B cell (primary cell): Measurements from ENCODE around the gene TNFRSF1B. TPM values are rescaled to one million over a fixed set of nuclear protein-coding genes. Genes with fewer than 3 reads are reported as not detected.

Experiments
- ATAC-seq: fragments of 200-7000 bp; cut with Tn5 transposase; one replicate; pipeline ENCODE4 v1.10.0; 2021; ENCODE audit warnings: low read depth, mild to moderate bottlenecking, moderate number of reproducible peaks, moderate library complexity
- CTCF ChIA-PET: fragments of 350-600 bp; sonication (Branson Sonifier 250); formaldehyde crosslinking; loops from one replicate; lab custom pipeline; 2021; ENCODE audit warnings: antibody characterized with exemption, inconsistent platforms; lab: Charles Lee
- POLR2A ChIA-PET: fragments of 350-600 bp; sonication (Branson Sonifier 250); formaldehyde crosslinking; loops from one replicate; lab custom pipeline; 2021; ENCODE audit warnings: antibody characterized with exemption; lab: Charles Lee
- DNase-seq: peaks from one replicate; pipeline ENCODE4 v3.0.0; 2013
- H2AFZ ChIP-seq: 2 replicates; pipeline ENCODE4 v1.6.1; 2012; ENCODE audit warnings: mild to moderate bottlenecking, low read depth, low read length; ENCODE audit not compliant: insufficient read depth, poor library complexity, severe bottlenecking
- H3K27ac ChIP-seq, 2 donors: 1 replicate in 1 of 2; 2 replicates in 1 of 2; pipeline ENCODE4 v1.5.1; 2012 to 2013; ENCODE audit warnings: low read length in 2 of 2, mild to moderate bottlenecking in 2 of 2, moderate library complexity in 1 of 2
- H3K27me3 ChIP-seq, 4 experiments: fragments of 200-600 bp in 1 of 4; sonication (generic) in 1 of 4; replicated peaks in 1 of 4; 1 replicate in 2 of 4; 2 replicates in 2 of 4; pipeline versions ENCODE4 v1.6.1 to v1.7.0; 2013 to 2016; ENCODE audit warnings: low read length in 3 of 4, mild to moderate bottlenecking in 2 of 4, mixed read lengths in 1 of 4, moderate library complexity in 1 of 4; ENCODE audit not compliant: insufficient read depth in 4 of 4, control insufficient read depth in 3 of 4; ENCODE audit errors: control extremely low read depth in 1 of 4
- H3K36me3 ChIP-seq, 2 experiments: replicated peaks in 1 of 2; 1 replicate in 1 of 2; 2 replicates in 1 of 2; pipeline versions ENCODE4 v1.6.1 to v1.7.1; 2013; ENCODE audit warnings: low read length in 1 of 2; ENCODE audit not compliant: insufficient read depth in 2 of 2, control insufficient read depth in 1 of 2; ENCODE audit errors: control extremely low read depth in 1 of 2, extremely low read depth in 1 of 2
- H3K4me1 ChIP-seq, 2 donors: fragments of 200-600 bp in 1 of 2; sonication (generic) in 1 of 2; 1 replicate in 1 of 2; 2 replicates in 1 of 2; pipeline versions ENCODE4 v1.5.1 to v1.6.1; 2013 to 2017; ENCODE audit warnings: low read length in 2 of 2; ENCODE audit not compliant: control insufficient read depth in 2 of 2, insufficient read depth in 2 of 2
- H3K4me2 ChIP-seq: replicated peaks from 2 replicates; pipeline ENCODE3; 2012; ENCODE audit warnings: mild to moderate bottlenecking, low read depth, low read length; ENCODE audit not compliant: poor library complexity, severe bottlenecking
- H3K4me3 ChIP-seq, 5 experiments: fragments of 200-600 bp in 1 of 5; sonication (generic) in 1 of 5; 1 replicate in 3 of 5; 2 replicates in 2 of 5; pipeline versions ENCODE4 v1.5.1 to v1.7.0; 2011 to 2016; ENCODE audit warnings: low read length in 4 of 5, mild to moderate bottlenecking in 4 of 5, low read depth in 2 of 5, control low read depth in 1 of 5, moderate library complexity in 1 of 5; ENCODE audit not compliant: insufficient read depth in 1 of 5; ENCODE audit errors: control extremely low read depth in 1 of 5, extremely low read depth in 1 of 5
- H3K79me2 ChIP-seq: fragments of 200-600 bp; sonication (generic); one replicate; pipeline ENCODE4 v1.6.0; 2016; ENCODE audit warnings: low read length; ENCODE audit not compliant: control insufficient read depth, insufficient read depth
- H3K9ac ChIP-seq: fragments of 200-600 bp; sonication (generic); 2 replicates; pipeline ENCODE4 v1.6.1; 2017; ENCODE audit warnings: mild to moderate bottlenecking, low read length, moderate library complexity
- H3K9me3 ChIP-seq, 3 donors: one replicate each; pipeline versions ENCODE4 v1.6.1 to v1.7.1; 2013; ENCODE audit warnings: low read length in 2 of 3; ENCODE audit not compliant: control insufficient read depth in 2 of 3, insufficient read depth in 1 of 3; ENCODE audit errors: control extremely low read depth in 1 of 3
- H4K20me1 ChIP-seq: 2 replicates; pipeline ENCODE4 v1.6.0; 2012; ENCODE audit warnings: mild to moderate bottlenecking, low read length; ENCODE audit not compliant: insufficient read depth, control insufficient read depth, poor library complexity, severe bottlenecking
- H3K27ac Mint-ChIP-seq: one replicate; pipeline ENCODE4 v1.8.0; 2021; ENCODE audit warnings: mixed read lengths
- H3K27me3 Mint-ChIP-seq: one replicate; pipeline ENCODE4 v1.8.0; 2021; ENCODE audit warnings: mixed read lengths
- H3K4me1 Mint-ChIP-seq: one replicate; pipeline ENCODE4 v1.8.0; 2021; ENCODE audit warnings: mixed read lengths
- H3K4me3 Mint-ChIP-seq: one replicate; pipeline ENCODE4 v1.8.0; 2021; ENCODE audit warnings: mixed read lengths
- H3K9me3 Mint-ChIP-seq: one replicate; pipeline ENCODE4 v1.8.0; 2022; ENCODE audit warnings: mixed read lengths; ENCODE audit not compliant: insufficient read depth
- EZH2 ChIP-seq: IDR thresholded peaks from 2 replicates; pipeline ENCODE4 v1.6.1; 2012; ENCODE audit warnings: borderline replicate concordance, low read depth, mild to moderate bottlenecking, moderate library complexity, low read length; ENCODE audit not compliant: insufficient read depth, poor library complexity, severe bottlenecking
- whole genome bisulfite sequencing: methylation state at CpG from one replicate; pipeline ENCODE4 v1.1.5; 2013; ENCODE audit warnings: missing lambda C conversion rate; ENCODE audit not compliant: insufficient coverage; 5-methylcytosine and 5-hydroxymethylcytosine counted together
- intact Hi-C: fragments of 100-400 bp; cut with micrococcal nuclease; formaldehyde crosslinking; loops from one replicate; pipeline ENCODE4 v1.10.0; 2022
- polyA plus RNA-seq: library from polyadenylated mRNA; depleted of rRNA; stranded (reverse); fragments of >200 nt; gene quantifications from 2 replicates; pipeline ENCODE4 v1.2.3, GENCODE V29; 2012
- total RNA-seq, 2 donors: library from RNA; stranded (reverse); fragments of 120-200 nt in 1 of 2; gene quantifications; 1 replicate in 1 of 2; 2 replicates in 1 of 2; pipeline versions ENCODE4 v1.2.3 to v1.2.4, GENCODE V29; 2013 to 2022
- TF ChIP-seq, protein P1 (sequence below): fragments of 200-600 bp; IDR thresholded peaks from one replicate; pipeline ENCODE4 v1.8.0; 2022; ENCODE audit warnings: antibody characterized with exemption, mild to moderate bottlenecking

Gene TNFRSF1B
- total and polyA plus RNA-seq, 2 donors (not counting 1 experiment from before 2014, with no cell fraction given): 37.7 to 99.4 TPM

DNA sequence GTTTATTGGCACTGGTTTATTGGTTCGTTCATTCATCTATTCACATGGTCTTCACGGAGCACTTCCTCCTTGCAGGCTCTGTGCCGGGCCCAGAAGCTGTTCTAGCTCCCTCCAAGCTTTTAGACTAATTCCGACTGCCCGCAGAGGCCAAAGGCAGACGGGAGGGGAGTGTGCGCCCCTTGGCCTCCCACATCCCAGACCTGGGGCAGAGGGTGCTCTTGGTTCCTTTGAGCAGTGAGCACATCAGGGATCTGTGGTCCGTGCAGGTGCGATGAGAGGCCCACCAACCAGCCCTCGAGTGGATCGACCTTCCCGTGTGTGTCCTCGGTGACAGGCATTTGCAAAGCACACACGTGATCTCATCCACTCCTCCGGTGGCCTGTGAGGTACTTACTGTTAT, 38.7 kb upstream of the TNFRSF1B start:
- Histone ChIP-seq H3K4me1 (peaks cover 35 to 51% of the 10 kb centered on the region in 2 donors), H3K9me3 (no peaks in the 10 kb centered on the region), H4K20me1 (no peaks in the 10 kb centered on the region), H3K27me3 (no peaks in the 10 kb centered on the region), H2AFZ (no peak overlapping the region), H3K79me2 (no peaks in the 10 kb centered on the region), H3K4me3 (no peak overlapping the region), H3K4me2 (no peak overlapping the region), H3K27ac (no peak overlapping the region), H3K9ac (no peak overlapping the region), H3K36me3 (no peaks in the 10 kb centered on the region)
- Mint-ChIP-seq H3K27ac (peak overlapping the region; percentile 32), H3K4me3 (no peak overlapping the region), H3K4me1 (peaks cover 48% of the 10 kb centered on the region), H3K9me3 (no peaks in the 10 kb centered on the region), H3K27me3 (no peaks in the 10 kb centered on the region)
- ChIA-PET POLR2A (interaction anchor here (0.6 kb wide), 1 partner anchor 31 kb away, joined by 4 read pairs; no protein-coding TSS in a partner anchor), CTCF (interaction anchor here (4.9 to 13.6 kb wide), 3 partner anchors 20 to 76 kb away, joined by 45 to 685 read pairs (median 169); no protein-coding TSS in a partner anchor)
- WGBS: 88% methylated on average over 14 of the region's 15 CpGs
- DNase-seq (no peak), ATAC-seq (no peak)
- intact Hi-C loops: loop anchor here (5.0 kb wide), 1 partner anchor 39 kb away; the partner anchor contains the start of gene TNFRSF1B
- TF ChIP-seq EZH2: no peak
- TF ChIP-seq, protein P1, sequence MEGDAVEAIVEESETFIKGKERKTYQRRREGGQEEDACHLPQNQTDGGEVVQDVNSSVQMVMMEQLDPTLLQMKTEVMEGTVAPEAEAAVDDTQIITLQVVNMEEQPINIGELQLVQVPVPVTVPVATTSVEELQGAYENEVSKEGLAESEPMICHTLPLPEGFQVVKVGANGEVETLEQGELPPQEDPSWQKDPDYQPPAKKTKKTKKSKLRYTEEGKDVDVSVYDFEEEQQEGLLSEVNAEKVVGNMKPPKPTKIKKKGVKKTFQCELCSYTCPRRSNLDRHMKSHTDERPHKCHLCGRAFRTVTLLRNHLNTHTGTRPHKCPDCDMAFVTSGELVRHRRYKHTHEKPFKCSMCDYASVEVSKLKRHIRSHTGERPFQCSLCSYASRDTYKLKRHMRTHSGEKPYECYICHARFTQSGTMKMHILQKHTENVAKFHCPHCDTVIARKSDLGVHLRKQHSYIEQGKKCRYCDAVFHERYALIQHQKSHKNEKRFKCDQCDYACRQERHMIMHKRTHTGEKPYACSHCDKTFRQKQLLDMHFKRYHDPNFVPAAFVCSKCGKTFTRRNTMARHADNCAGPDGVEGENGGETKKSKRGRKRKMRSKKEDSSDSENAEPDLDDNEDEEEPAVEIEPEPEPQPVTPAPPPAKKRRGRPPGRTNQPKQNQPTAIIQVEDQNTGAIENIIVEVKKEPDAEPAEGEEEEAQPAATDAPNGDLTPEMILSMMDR: no peak

DNA sequence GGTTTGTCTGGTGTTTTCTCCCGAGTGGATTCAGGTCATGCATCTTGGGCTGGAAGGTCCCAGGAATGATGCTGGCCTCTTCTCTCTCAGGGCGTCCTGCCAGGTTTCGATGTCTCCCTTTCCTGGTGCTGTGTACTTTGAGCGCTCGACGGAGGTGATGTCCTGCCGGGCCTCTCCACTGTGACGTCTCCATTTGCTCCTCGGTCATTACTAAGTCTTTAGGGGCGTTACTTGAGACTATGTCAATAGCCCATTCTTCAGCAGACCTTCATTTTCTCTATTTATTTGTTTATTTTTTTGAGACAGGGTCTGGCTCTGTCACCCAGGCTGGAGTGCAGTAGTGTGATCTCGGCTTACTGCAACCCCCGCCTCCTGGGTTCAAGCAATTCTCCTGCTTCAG, 37.2 kb upstream of the TNFRSF1B start:
- Histone ChIP-seq H3K36me3 (no peaks in the 10 kb centered on the region), H3K27ac (no peak overlapping the region), H3K4me2 (no peak overlapping the region), H3K9ac (no peak overlapping the region), H3K27me3 (no peaks in the 10 kb centered on the region), H2AFZ (no peak overlapping the region), H3K4me1 (peaks cover 38 to 62% of the 10 kb centered on the region in 2 donors), H3K4me3 (no peak overlapping the region), H3K79me2 (no peaks in the 10 kb centered on the region), H3K9me3 (no peaks in the 10 kb centered on the region), H4K20me1 (no peaks in the 10 kb centered on the region)
- intact Hi-C loops: loop anchor here (5.0 kb wide), 1 partner anchor 38 kb away; the partner anchor contains the start of gene TNFRSF1B
- CTCF ChIA-PET: interaction anchor here (1.2 to 13.6 kb wide), 3 partner anchors 19 to 74 kb away, joined by 3 to 685 read pairs (median 169); no protein-coding TSS in a partner anchor
- WGBS: 95% methylated on average over 9 of the region's 12 CpGs
- ATAC-seq: no peak
- no peaks in the 10 kb centered on the region for H3K27me3 Mint-ChIP-seq
- POLR2A ChIA-PET: no interaction called here
- DNase-seq: no peak
- TF ChIP-seq EZH2: no peak
- TF ChIP-seq, protein P1: no peak
- H3K27ac Mint-ChIP-seq: no peak overlapping the region
- H3K4me1 Mint-ChIP-seq: peaks cover 56% of the 10 kb centered on the region
- H3K9me3 Mint-ChIP-seq: no peaks in the 10 kb centered on the region
- no peak overlapping the region for H3K4me3 Mint-ChIP-seq
